Naive B cell (primary cell): Measurements from ENCODE around the gene SEPHS2. TPM values are rescaled to one million over a fixed set of nuclear protein-coding genes. Genes with fewer than 3 reads are reported as not detected.
A peak's percentile ranks its signal among the peaks of the same experiment; 100 is the strongest.

Source experiments
- ATAC-seq, 2 donors: fragments of 150-1000 bp; cut with Tn5 transposase; 2 replicates each; pipeline ENCODE4 v1.10.0; 2021; ENCODE audit warnings: low read depth in 2 of 2, mild to moderate bottlenecking in 2 of 2, moderate library complexity in 2 of 2
- DNase-seq: peaks from one replicate; pipeline ENCODE4 v3.0.0; 2022
- H3K27ac Mint-ChIP-seq, 6 donors: one replicate each; pipeline ENCODE4 v1.8.0; 2020 to 2022; ENCODE audit warnings: mild to moderate bottlenecking in 6 of 6, mixed read lengths in 6 of 6, moderate library complexity in 5 of 6, inconsistent platforms in 2 of 6
- H3K27me3 Mint-ChIP-seq, 3 donors: one replicate each; pipeline ENCODE4 v1.8.0; 2021 to 2022; ENCODE audit warnings: mixed read lengths in 3 of 3, mild to moderate bottlenecking in 1 of 3
- H3K36me3 Mint-ChIP-seq, 2 donors: one replicate each; pipeline ENCODE4 v1.8.0; 2020 to 2022; ENCODE audit warnings: mixed read lengths in 2 of 2, inconsistent platforms in 1 of 2, mild to moderate bottlenecking in 1 of 2
- H3K4me1 Mint-ChIP-seq, 3 donors: one replicate each; pipeline ENCODE4 v1.8.0; 2020 to 2022; ENCODE audit warnings: mixed read lengths in 3 of 3, inconsistent platforms in 1 of 3, mild to moderate bottlenecking in 1 of 3, moderate library complexity in 1 of 3
- H3K4me3 Mint-ChIP-seq, 8 donors: one replicate each; pipeline ENCODE4 v1.8.0; 2020 to 2022; ENCODE audit warnings: mild to moderate bottlenecking in 8 of 8, mixed read lengths in 8 of 8, moderate library complexity in 8 of 8, inconsistent platforms in 2 of 8
- H3K9me3 Mint-ChIP-seq, 7 donors: one replicate each; pipeline ENCODE4 v1.8.0; 2020 to 2022; ENCODE audit warnings: mixed read lengths in 7 of 7, mild to moderate bottlenecking in 5 of 7, inconsistent platforms in 2 of 7, moderate library complexity in 1 of 7
- polyA plus RNA-seq, 6 donors: library from polyadenylated mRNA; unstranded; fragments of 300-500 nt; fragmentation: Illumina TruSeq; gene quantifications; one replicate each; pipeline ENCODE4 v1.2.3, GENCODE V29; 2021; ENCODE audit warnings: low read depth in 6 of 6

Gene SEPHS2
- 10 to 100 TPM; 45.7 to 86.2 (median 73.6) TPM for polyA plus RNA-seq

GRCh38 chr16:30445408-30446202 is at the start of gene SEPHS2:
Gene SEPHS2, minus strand, starts transcription at chr16:30445874. Its CDS starts 147 bp downstream, at chr16:30445727.
- Mint-ChIP-seq H3K27ac (peak within 1 kb of the TSS; percentile 95 to 98 (median 97)), H3K9me3 (no peaks in the 10 kb centered on the region), H3K27me3 (no peaks in the 10 kb centered on the region), H3K4me3 (peak within 1 kb of the TSS; percentile 88 to 98 (median 97)), H3K36me3 (peaks cover 8 to 12% of the 10 kb centered on the region in 2 donors), H3K4me1 (peaks cover 32 to 58% (median 44%) of the 10 kb centered on the region in 3 donors)
- ATAC-seq (peak; percentile 94 to 95), DNase-seq (peak; percentile 90)

GRCh38 chr16:30494709-30495108 is 49.0 kb upstream of the SEPHS2 start:
- ATAC-seq (no peak), DNase-seq (no peak)
- H3K27ac Mint-ChIP-seq: peak overlapping the region in 1 of 6 donors; percentile 38
- no peaks in the 10 kb centered on the region for H3K27me3 Mint-ChIP-seq
- peaks cover 12 to 24% of the 10 kb centered on the region in 2 donors for H3K36me3 Mint-ChIP-seq
- no peaks in the 10 kb centered on the region for H3K9me3 Mint-ChIP-seq
- peak overlapping the region in 1 of 8 donors; percentile 15 for H3K4me3 Mint-ChIP-seq
- peaks cover 0 to 3% (median 0%) of the 10 kb centered on the region in 3 donors for H3K4me1 Mint-ChIP-seq

GRCh38 chr16:30493941-30494488 is 48.3 kb upstream of the SEPHS2 start:
- Mint-ChIP-seq H3K27ac (peak overlapping the region in 2 of 6 donors; percentile 28 to 37), H3K4me1 (peaks cover 0 to 3% (median 0%) of the 10 kb centered on the region in 3 donors), H3K4me3 (no peak overlapping the region), H3K36me3 (peaks cover 12 to 18% of the 10 kb centered on the region in 2 donors), H3K27me3 (no peaks in the 10 kb centered on the region), H3K9me3 (no peaks in the 10 kb centered on the region)
- ATAC-seq (no peak), DNase-seq (no peak)

GRCh38 chr16:30491744-30492308 is 46.2 kb upstream of the SEPHS2 start:
- Mint-ChIP-seq H3K9me3 (no peaks in the 10 kb centered on the region), H3K4me3 (no peak overlapping the region), H3K27ac (peak overlapping the region in 3 of 6 donors; percentile 67 to 86 (median 84)), H3K4me1 (peaks cover 0 to 6% (median 3%) of the 10 kb centered on the region in 3 donors), H3K36me3 (peaks cover 12 to 16% of the 10 kb centered on the region in 2 donors), H3K27me3 (no peaks in the 10 kb centered on the region)
- ATAC-seq (no peak), DNase-seq (no peak)

GRCh38 chr16:30491229-30491628 is 45.6 kb upstream of the SEPHS2 start:
- Mint-ChIP-seq H3K36me3 (peaks cover 16 to 22% of the 10 kb centered on the region in 2 donors), H3K27ac (peak overlapping the region in 3 of 6 donors; percentile 50 to 84 (median 65)), H3K4me3 (no peak overlapping the region), H3K9me3 (no peaks in the 10 kb centered on the region), H3K4me1 (peaks cover 0 to 7% (median 6%) of the 10 kb centered on the region in 3 donors), H3K27me3 (no peaks in the 10 kb centered on the region)
- DNase-seq (no peak), ATAC-seq (no peak)

- Mint-ChIP-seq H3K4me3 (no peak overlapping the region), H3K4me1 (peaks cover 0 to 10% (median 6%) of the 10 kb centered on the region in 3 donors), H3K27ac (peak overlapping the region in 2 of 6 donors; percentile 86 to 90), H3K9me3 (no peaks in the 10 kb centered on the region), H3K27me3 (no peaks in the 10 kb centered on the region), H3K36me3 (peaks cover 16 to 24% of the 10 kb centered on the region in 2 donors)
- ATAC-seq (no peak), DNase-seq (no peak)
These were observed 44.5 kb upstream of the SEPHS2 start for GRCh38 chr16:30490210-30490609.

GRCh38 chr16:30488764-30489605 is 43.3 kb upstream of the SEPHS2 start:
- H3K27me3 Mint-ChIP-seq: no peaks in the 10 kb centered on the region
- peaks cover 9 to 15% of the 10 kb centered on the region in 2 donors for H3K36me3 Mint-ChIP-seq
- H3K9me3 Mint-ChIP-seq: no peaks in the 10 kb centered on the region
- DNase-seq (no peak), ATAC-seq (no peak)
- H3K4me1 Mint-ChIP-seq: peaks cover 0 to 10% (median 6%) of the 10 kb centered on the region in 3 donors
- peak overlapping the region in 3 of 6 donors; percentile 44 to 45 (median 45) for H3K27ac Mint-ChIP-seq
- H3K4me3 Mint-ChIP-seq: no peak overlapping the region

GRCh38 chr16:30485818-30486436 is 40.3 kb upstream of the SEPHS2 start:
- Mint-ChIP-seq H3K4me3 (no peak overlapping the region), H3K36me3 (peaks cover 14 to 15% of the 10 kb centered on the region in 2 donors), H3K4me1 (peaks cover 5 to 10% (median 6%) of the 10 kb centered on the region in 3 donors)

GRCh38 chr16:30484887-30485286 is 39.2 kb upstream of the SEPHS2 start:
- Mint-ChIP-seq H3K4me3 (peak overlapping the region in 1 of 8 donors; percentile 60), H3K27ac (peak overlapping the region in 1 of 6 donors; percentile 60), H3K27me3 (no peaks in the 10 kb centered on the region), H3K9me3 (no peaks in the 10 kb centered on the region), H3K4me1 (peaks cover 6 to 11% (median 10%) of the 10 kb centered on the region in 3 donors), H3K36me3 (peaks cover 9 to 15% of the 10 kb centered on the region in 2 donors)
- no peak for DNase-seq
- ATAC-seq: no peak

More at GRCh38 chr16:30485818-30486436, 40.3 kb upstream of the SEPHS2 start:
- Mint-ChIP-seq H3K9me3 (no peaks in the 10 kb centered on the region), H3K27ac (peak overlapping the region in 3 of 6 donors; percentile 5 to 61 (median 26)), H3K27me3 (no peaks in the 10 kb centered on the region)
- ATAC-seq (no peak), DNase-seq (no peak)

GRCh38 chr16:30482366-30482765 is 36.7 kb upstream of the SEPHS2 start:
- Mint-ChIP-seq H3K9me3 (no peaks in the 10 kb centered on the region), H3K27me3 (no peaks in the 10 kb centered on the region), H3K36me3 (peaks cover 12 to 15% of the 10 kb centered on the region in 2 donors), H3K27ac (peak overlapping the region in 1 of 6 donors; percentile 59), H3K4me3 (no peak overlapping the region), H3K4me1 (peaks cover 11 to 28% (median 20%) of the 10 kb centered on the region in 3 donors)
- ATAC-seq: no peak
- no peak for DNase-seq

- Mint-ChIP-seq H3K27ac (peak overlapping the region in 1 of 6 donors; percentile 22), H3K36me3 (peaks cover 11 to 15% of the 10 kb centered on the region in 2 donors), H3K27me3 (no peaks in the 10 kb centered on the region), H3K4me3 (no peak overlapping the region), H3K9me3 (no peaks in the 10 kb centered on the region), H3K4me1 (peaks cover 11 to 28% (median 18%) of the 10 kb centered on the region in 3 donors)
- DNase-seq: no peak
- no peak for ATAC-seq
These were observed 35.7 kb upstream of the SEPHS2 start for GRCh38 chr16:30481381-30481780.

- no peaks in the 10 kb centered on the region for H3K9me3 Mint-ChIP-seq
These were observed 33.2 kb upstream of the SEPHS2 start for GRCh38 chr16:30478766-30479478.

More at GRCh38 chr16:30478766-30479478, 33.2 kb upstream of the SEPHS2 start:
- DNase-seq (no peak), ATAC-seq (no peak)
- peaks cover 14 to 40% (median 18%) of the 10 kb centered on the region in 3 donors for H3K4me1 Mint-ChIP-seq
- H3K27ac Mint-ChIP-seq: peak overlapping the region in 4 of 6 donors; percentile 39 to 85 (median 62)
- peak overlapping the region in 1 of 8 donors; percentile 42 for H3K4me3 Mint-ChIP-seq
- H3K27me3 Mint-ChIP-seq: no peaks in the 10 kb centered on the region
- H3K36me3 Mint-ChIP-seq: peaks cover 8 to 17% of the 10 kb centered on the region in 2 donors
